A549 (cell line): Measurements from ENCODE around the gene ANO9.

Experiments used
- CEBPB ChIP-seq, 2 experiments: fragments of >200 bp in 1 of 2; sonication (Bioruptor Twin) in 1 of 2; formaldehyde crosslinking in 1 of 2; IDR thresholded peaks; 2 replicates each; pipeline ENCODE4 v1.6.1; 2012 to 2016
- CHD4 ChIP-seq: fragments of 200-600 bp; sonication (generic); IDR thresholded peaks from 2 replicates; pipeline ENCODE4 v1.6.1; 2016; ENCODE audit warnings: antibody characterized with exemption, mild to moderate bottlenecking, borderline replicate concordance
- CTCF ChIP-seq: fragments of >200 bp; sonication (Bioruptor Twin); formaldehyde crosslinking; IDR thresholded peaks from 3 replicates; pipeline ENCODE4 v1.5.1; 2016
- E2F6 ChIP-seq: IDR thresholded peaks from 2 replicates; pipeline ENCODE4 v1.6.1; 2012; ENCODE audit warnings: low read depth, borderline replicate concordance
- EP300 ChIP-seq, 2 experiments: fragments of >200 bp; sonication (Bioruptor Twin); formaldehyde crosslinking; IDR thresholded peaks; 2 replicates in 1 of 2; 3 replicates in 1 of 2; pipeline ENCODE4 v1.6.1; 2016 to 2017
- ESRRA ChIP-seq: fragments of 150-350 bp; IDR thresholded peaks from 2 replicates; pipeline ENCODE4 v1.6.1; 2014; ENCODE audit warnings: mild to moderate bottlenecking, low read length, borderline replicate concordance
- HMGXB4 ChIP-seq: fragments of 250-450 bp; sonication (Bioruptor Pico); IDR thresholded peaks from 2 replicates; pipeline ENCODE4 v1.5.0; 2021; ENCODE audit warnings: mild to moderate bottlenecking, moderate library complexity, borderline replicate concordance
- JUN ChIP-seq, 2 experiments: fragments of >200 bp; sonication (Bioruptor Twin); formaldehyde crosslinking; IDR thresholded peaks; 2 replicates in 1 of 2; 3 replicates in 1 of 2; pipeline ENCODE4 v1.6.1; 2016 to 2017
- KDM1A ChIP-seq: fragments of 200-600 bp; sonication (generic); IDR thresholded peaks from 2 replicates; pipeline ENCODE4 v1.6.1; 2016; ENCODE audit warnings: low read depth, mild to moderate bottlenecking
- MYC ChIP-seq: IDR thresholded peaks from 2 replicates; pipeline ENCODE4 v1.6.1; 2012; ENCODE audit warnings: mild to moderate bottlenecking, inconsistent platforms, low read length, improper control_type of control experiment, borderline replicate concordance
- POLR2A ChIP-seq: IDR thresholded peaks from 2 replicates; pipeline ENCODE4 v1.6.1; 2012; ENCODE audit warnings: mild to moderate bottlenecking, low read length
- RAD21 ChIP-seq, 2 experiments: fragments of >200 bp in 1 of 2; sonication (Bioruptor Twin) in 1 of 2; formaldehyde crosslinking in 1 of 2; IDR thresholded peaks in 1 of 2; conservative IDR thresholded peaks in 1 of 2; 2 replicates in 1 of 2; 3 replicates in 1 of 2; pipeline ENCODE4 v1.6.1; 2012 to 2018; ENCODE audit warnings: inconsistent platforms in 1 of 2
- REST ChIP-seq: fragments of 200-600 bp; sonication (generic); IDR thresholded peaks from 2 replicates; pipeline ENCODE4 v1.6.1; 2016; ENCODE audit warnings: antibody characterized with exemption, mild to moderate bottlenecking, moderate library complexity
- TFCP2L1 ChIP-seq: fragments of 250-450 bp; sonication (Bioruptor Pico); IDR thresholded peaks from 2 replicates; pipeline ENCODE4 v1.5.0; 2021; ENCODE audit warnings: mild to moderate bottlenecking

- TF ChIP-seq RAD21 (conservative IDR thresholded peaks at IDR 0.05 in 1 of 2, IDR thresholded peaks at IDR 0.05 in 1 of 2), result peak; percentile 23 to 25; a peak in 3 of 5 replicates
- TF ChIP-seq CTCF, result peak; percentile 20
- no peak for TF ChIP-seq EP300 (IDR thresholded peaks at IDR 0.05)
- peak; percentile 28; the same call in 1 of the 2 replicates for TF ChIP-seq POLR2A
- peak in 1 of 2 experiments; percentile 46; a peak in 1 of 5 replicates for TF ChIP-seq JUN (IDR thresholded peaks at IDR 0.05)
- peak; percentile 84 for TF ChIP-seq E2F6
- no peak for TF ChIP-seq KDM1A
- TF ChIP-seq TFCP2L1 (CRISPR knock-in tag), result no peak
- no peak for TF ChIP-seq REST
- no peak for TF ChIP-seq CEBPB (IDR thresholded peaks at IDR 0.05)
- no peak for TF ChIP-seq MYC
- TF ChIP-seq HMGXB4 (CRISPR knock-in tag), result no peak
- no peak for TF ChIP-seq CHD4
- no peak for TF ChIP-seq ESRRA
Measured at GRCh38 chr11:406796-407650, 34.8 kb downstream of the ANO9 start.
